Activated CD8-positive, alpha-beta memory T cell treated with anti-CD3 and anti-CD28 coated beads, Interleukin-2, amount 10 ng/mL, durations not matched to agents 7 days and 5 days (primary cell): Measurements from ENCODE around the gene BAD. TPM values are rescaled to one million over a fixed set of nuclear protein-coding genes. Genes with fewer than 3 reads are reported as not detected.

ENCODE experiments used
- ATAC-seq: fragments of 150-1000 bp; cut with Tn5 transposase; one replicate; pipeline ENCODE4 v1.10.0; 2021; ENCODE audit warnings: moderate library complexity
- CTCF ChIA-PET: fragments of 350-600 bp; sonication (Branson Sonifier 250); formaldehyde crosslinking; loops from one replicate; lab custom pipeline; 2021; ENCODE audit warnings: antibody characterized with exemption; lab: Charles Lee
- DNase-seq: peaks from one replicate; pipeline ENCODE4 v3.0.0-alpha.2; 2020
- H3K27ac Mint-ChIP-seq: one replicate; pipeline ENCODE4 v1.8.0; 2021; ENCODE audit warnings: mild to moderate bottlenecking, mixed read lengths
- H3K27me3 Mint-ChIP-seq: one replicate; pipeline ENCODE4 v1.8.0; 2021; ENCODE audit warnings: mixed read lengths
- H3K36me3 Mint-ChIP-seq: one replicate; pipeline ENCODE4 v1.8.0; 2021; ENCODE audit warnings: mild to moderate bottlenecking, mixed read lengths
- H3K4me1 Mint-ChIP-seq: one replicate; pipeline ENCODE4 v1.8.0; 2021; ENCODE audit warnings: mixed read lengths
- H3K4me3 Mint-ChIP-seq: one replicate; pipeline ENCODE4 v1.8.0; 2021; ENCODE audit warnings: mild to moderate bottlenecking, moderate library complexity, mixed read lengths
- H3K9me3 Mint-ChIP-seq: one replicate; pipeline ENCODE4 v1.8.0; 2022; ENCODE audit warnings: low read depth, mixed read lengths
- total RNA-seq, 2 experiments: library from RNA; stranded (reverse); gene quantifications; one replicate each; pipeline ENCODE4 v1.2.3, GENCODE V29; 2021

BAD gene
- total RNA-seq, 2 experiments from 2014 or later = 35.6 to 36.1 TPM

DNA sequence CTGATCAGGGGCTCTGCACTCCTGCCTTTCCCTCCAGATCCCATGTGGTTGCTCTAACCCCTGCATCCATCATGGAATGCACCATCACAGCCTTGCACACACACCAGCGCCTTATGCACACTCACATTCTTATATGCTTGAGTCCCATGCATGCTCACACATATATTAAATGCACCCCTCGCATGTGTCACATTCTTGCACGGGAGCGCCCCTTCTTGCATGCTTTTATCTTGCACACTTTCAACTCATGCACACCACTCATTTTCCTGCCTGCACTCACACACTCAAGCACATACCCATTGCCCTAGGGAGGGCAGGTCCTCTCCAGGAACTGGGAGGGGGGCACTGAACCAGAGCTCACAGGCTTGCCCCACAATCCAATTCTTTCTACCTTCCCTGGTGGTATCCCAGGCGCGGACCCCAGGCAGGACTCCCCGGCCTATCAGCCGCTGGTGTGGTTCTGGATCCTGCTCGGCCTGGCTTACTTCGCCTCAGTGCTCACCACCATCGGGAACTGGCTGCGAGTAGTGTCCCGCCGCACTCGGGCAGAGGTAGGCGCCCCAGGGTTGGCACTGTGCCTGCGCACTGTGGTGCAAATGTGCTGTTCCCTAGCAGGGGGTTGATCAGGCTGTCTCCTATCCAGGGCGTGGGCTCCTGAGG, 13.4 kb upstream of the BAD start:
- DNase-seq (no peak), ATAC-seq (no peak)
- Mint-ChIP-seq H3K4me3 (no peak overlapping the region), H3K27ac (no peak overlapping the region), H3K36me3 (no peaks in the 10 kb centered on the region), H3K27me3 (peaks cover 82% of the 10 kb centered on the region), H3K4me1 (peaks cover 15% of the 10 kb centered on the region), H3K9me3 (no peaks in the 10 kb centered on the region)
- CTCF ChIA-PET = interaction anchor here (0.9 to 1.4 kb wide), 3 partner anchors 34 to 107 kb away, joined by 3 to 4 read pairs (median 4); partner anchors contain the start of gene PLCB3

DNA sequence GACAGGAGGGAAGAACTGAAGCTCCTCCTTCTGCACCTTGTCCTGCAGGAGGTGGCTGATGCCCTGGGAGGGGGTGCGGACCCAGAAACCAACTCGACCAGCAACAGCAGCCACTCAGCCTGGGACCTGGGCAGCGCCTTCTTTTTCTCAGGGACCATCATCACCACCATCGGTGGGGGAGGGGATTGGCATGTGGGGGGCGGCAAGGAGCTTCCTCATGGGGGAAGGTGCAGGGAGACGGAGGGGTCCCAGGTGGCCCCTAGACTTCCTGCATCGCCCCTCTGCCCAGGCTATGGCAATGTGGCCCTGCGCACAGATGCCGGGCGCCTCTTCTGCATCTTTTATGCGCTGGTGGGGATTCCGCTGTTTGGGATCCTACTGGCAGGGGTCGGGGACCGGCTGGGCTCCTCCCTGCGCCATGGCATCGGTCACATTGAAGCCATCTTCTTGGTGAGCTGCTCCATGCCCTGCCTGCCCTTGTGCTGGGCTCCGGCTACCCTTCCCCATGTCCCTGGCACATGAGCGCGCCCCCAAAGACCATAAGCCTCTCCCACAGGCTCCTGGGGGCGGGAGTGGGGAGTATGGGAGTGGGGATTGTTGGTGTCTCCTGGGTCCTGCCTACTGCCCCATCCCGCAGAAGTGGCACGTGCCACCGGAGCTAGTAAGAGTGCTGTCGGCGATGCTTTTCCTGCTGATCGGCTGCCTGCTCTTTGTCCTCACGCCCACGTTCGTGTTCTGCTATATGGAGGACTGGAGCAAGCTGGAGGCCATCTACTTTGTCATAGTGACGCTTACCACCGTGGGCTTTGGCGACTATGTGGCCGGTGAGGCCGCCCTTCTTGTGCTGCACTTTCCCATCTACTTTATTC, 12.6 kb upstream of the BAD start:
- no peak overlapping the region for H3K4me3 Mint-ChIP-seq
- no peaks in the 10 kb centered on the region for H3K9me3 Mint-ChIP-seq
- H3K27ac Mint-ChIP-seq = no peak overlapping the region
- peaks cover 15% of the 10 kb centered on the region for H3K4me1 Mint-ChIP-seq
- DNase-seq = no peak
- H3K36me3 Mint-ChIP-seq = no peaks in the 10 kb centered on the region
- CTCF ChIA-PET = interaction anchor here (0.5 to 1.4 kb wide), 5 partner anchors 17 to 1399 kb away, joined by 3 to 4 read pairs (median 3); partner anchors contain the start of genes FERMT3 and PLCB3
- H3K27me3 Mint-ChIP-seq = peaks cover 88% of the 10 kb centered on the region
- no peak for ATAC-seq

DNA sequence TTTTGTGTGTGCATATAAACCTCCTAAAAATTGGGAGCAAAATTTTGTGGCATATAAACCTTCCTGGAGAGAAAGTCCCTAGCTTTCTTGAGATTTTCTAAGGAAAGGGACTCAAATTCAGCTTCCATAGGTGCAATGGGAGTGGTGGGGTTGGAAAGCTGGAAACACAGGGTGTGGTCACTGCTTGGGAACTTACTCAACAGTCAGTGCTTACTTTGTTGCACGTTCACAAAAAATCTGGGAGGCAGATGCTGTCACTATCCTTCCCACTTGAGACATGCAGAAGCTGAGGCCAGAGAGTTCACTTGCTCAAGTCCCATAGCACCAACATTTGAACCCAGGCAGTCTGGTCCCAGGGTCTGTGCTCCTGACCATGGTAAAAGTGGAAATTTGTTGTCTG, 11.8 kb upstream of the BAD start:
- Mint-ChIP-seq H3K27ac (no peak overlapping the region), H3K27me3 (peaks cover 83% of the 10 kb centered on the region), H3K36me3 (no peaks in the 10 kb centered on the region), H3K4me3 (no peak overlapping the region), H3K9me3 (no peaks in the 10 kb centered on the region), H3K4me1 (peaks cover 12% of the 10 kb centered on the region)
- ATAC-seq = no peak
- no peak for DNase-seq
- CTCF ChIA-PET = interaction anchor here (0.5 to 1.3 kb wide), 3 partner anchors 17 to 1398 kb away, joined by 3 to 4 read pairs (median 3); partner anchors contain the start of gene FERMT3

DNA sequence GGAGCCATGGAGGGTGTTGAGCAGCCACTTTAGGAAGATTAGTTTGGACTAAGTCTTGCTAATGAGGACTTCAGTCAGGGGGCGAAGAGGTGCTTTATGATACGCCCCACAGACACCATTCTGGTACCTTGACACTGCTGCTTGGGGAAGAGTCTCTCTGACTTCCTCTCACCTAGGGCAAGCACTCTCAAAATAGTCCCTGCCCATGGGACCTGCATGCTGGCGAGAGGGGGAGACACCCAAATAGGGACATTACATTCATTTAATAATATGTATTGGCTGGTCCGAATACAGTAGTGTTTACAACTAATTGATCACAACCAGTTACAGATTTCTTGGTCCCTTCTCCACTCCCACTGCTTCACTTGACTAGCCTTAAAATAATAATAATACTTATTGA, 11.3 kb upstream of the BAD start:
- ATAC-seq (no peak), DNase-seq (no peak)
- CTCF ChIA-PET = no interaction called here
- H3K9me3 Mint-ChIP-seq = no peaks in the 10 kb centered on the region
- no peaks in the 10 kb centered on the region for H3K36me3 Mint-ChIP-seq
- H3K27me3 Mint-ChIP-seq = peaks cover 84% of the 10 kb centered on the region
- no peak overlapping the region for H3K4me3 Mint-ChIP-seq
- H3K27ac Mint-ChIP-seq = no peak overlapping the region
- peaks cover 9% of the 10 kb centered on the region for H3K4me1 Mint-ChIP-seq

DNA sequence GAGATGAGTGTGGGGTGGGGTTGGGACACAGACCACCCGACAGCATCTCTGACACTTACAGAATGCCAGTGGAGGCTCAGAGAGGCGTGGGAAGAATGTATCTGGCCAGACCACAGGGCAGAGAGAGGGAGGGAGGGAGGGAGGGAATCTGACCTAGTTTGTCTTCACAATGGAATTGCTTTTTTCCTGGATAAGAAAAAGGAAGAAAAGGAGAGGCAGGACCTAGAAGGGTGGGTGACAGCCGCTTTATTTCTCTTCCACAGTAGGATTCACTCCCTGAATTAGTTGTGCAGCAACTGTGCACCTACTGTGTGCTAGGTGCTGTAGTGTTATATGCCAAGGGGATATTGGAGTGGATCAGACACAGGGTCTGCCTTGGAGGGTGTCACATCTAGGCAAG, 10.3 kb upstream of the BAD start:
- H3K27ac Mint-ChIP-seq = no peak overlapping the region
- H3K9me3 Mint-ChIP-seq = no peaks in the 10 kb centered on the region
- no peak overlapping the region for H3K4me3 Mint-ChIP-seq
- H3K4me1 Mint-ChIP-seq = peaks cover 3% of the 10 kb centered on the region
- DNase-seq = no peak
- H3K36me3 Mint-ChIP-seq = no peaks in the 10 kb centered on the region
- CTCF ChIA-PET = interaction anchor here (1.5 kb wide), 1 partner anchor 23 kb away, joined by 3 read pairs; no protein-coding TSS in a partner anchor
- ATAC-seq = no peak
- H3K27me3 Mint-ChIP-seq = peaks cover 81% of the 10 kb centered on the region

DNA sequence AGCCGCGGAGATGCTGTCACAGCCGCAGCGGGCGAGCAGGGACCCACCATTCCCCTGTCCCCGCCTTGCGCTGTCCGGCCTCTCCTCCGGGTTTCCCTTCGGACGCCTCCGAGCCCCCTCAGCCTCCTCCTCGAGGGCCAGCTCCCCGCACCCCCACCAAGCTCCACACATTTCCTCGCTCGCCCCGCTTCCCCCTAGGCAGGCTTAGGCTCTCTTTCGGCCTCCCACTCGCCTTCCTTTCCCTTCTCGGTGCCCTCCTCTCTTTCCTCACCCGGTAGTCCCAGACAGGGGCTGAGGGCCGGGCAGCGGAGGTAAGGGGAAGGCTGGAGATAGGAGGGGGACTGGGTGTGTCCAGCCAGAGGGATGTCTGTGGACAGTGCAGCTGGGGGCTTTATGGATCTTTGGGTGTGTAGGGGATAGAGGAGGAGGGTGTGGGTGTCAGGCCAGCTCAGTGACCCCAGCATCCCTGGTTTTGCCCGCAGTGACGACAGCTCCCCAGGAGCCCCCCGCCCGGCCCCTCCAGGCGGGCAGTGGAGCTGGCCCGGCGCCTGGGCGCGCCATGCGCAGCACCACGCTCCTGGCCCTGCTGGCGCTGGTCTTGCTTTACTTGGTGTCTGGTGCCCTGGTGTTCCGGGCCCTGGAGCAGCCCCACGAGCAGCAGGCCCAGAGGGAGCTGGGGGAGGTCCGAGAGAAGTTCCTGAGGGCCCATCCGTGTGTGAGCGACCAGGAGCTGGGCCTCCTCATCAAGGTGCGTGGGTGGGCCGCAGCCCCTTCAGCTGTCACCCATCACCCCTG, 8.2 kb upstream of the BAD start:
- H3K9me3 Mint-ChIP-seq = no peaks in the 10 kb centered on the region
- peaks cover 63% of the 10 kb centered on the region for H3K27me3 Mint-ChIP-seq
- no peak overlapping the region for H3K4me3 Mint-ChIP-seq
- ATAC-seq = peak; percentile 20
- H3K4me1 Mint-ChIP-seq = peaks cover 1% of the 10 kb centered on the region
- H3K27ac Mint-ChIP-seq = no peak overlapping the region
- CTCF ChIA-PET = interaction anchor here (1.5 to 15.2 kb wide), 2 partner anchors 10 to 88 kb away, joined by 3 to 188 read pairs; partner anchors contain the start of genes CATSPERZ and ESRRA
- no peaks in the 10 kb centered on the region for H3K36me3 Mint-ChIP-seq
- DNase-seq = no peak

DNA sequence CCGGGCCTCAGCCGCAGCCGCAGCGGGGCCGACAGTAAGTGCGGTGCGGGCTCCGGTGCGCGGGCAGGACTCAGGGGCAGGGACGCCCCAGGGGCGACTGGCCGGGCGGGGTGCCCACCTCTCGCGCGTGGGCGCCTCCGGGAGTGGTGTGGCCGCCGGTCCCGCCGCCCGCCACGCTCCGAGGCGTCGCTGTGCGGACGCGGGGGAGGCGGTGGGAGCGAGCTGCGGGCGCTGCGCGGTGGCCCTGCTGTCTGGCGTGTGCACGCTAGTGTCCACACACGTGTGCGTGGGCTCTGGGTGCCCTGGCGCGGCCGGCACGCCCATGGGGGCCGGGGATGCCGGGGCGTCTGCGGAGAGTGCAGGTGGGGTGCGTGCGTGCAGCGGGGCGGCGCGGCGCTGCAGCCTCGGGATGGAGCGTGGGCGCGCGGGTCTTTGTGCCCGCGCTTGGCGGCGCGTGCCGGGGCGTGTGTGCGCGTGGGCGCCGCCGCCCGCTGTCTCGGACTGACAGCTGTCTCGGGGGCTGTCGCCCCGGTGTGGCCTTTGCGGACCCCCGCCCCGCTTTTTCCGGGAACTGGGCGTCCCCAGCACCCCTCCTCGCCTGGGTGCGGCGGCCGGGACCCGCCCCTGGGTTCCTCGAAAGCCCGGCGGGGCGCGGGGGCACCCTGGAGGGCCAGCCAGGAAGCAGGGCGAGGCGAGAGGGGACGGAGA, 7.4 kb upstream of the BAD start:
- H3K9me3 Mint-ChIP-seq = no peaks in the 10 kb centered on the region
- H3K36me3 Mint-ChIP-seq = no peaks in the 10 kb centered on the region
- H3K27me3 Mint-ChIP-seq = peaks cover 55% of the 10 kb centered on the region
- no peak overlapping the region for H3K4me3 Mint-ChIP-seq
- peaks cover 1% of the 10 kb centered on the region for H3K4me1 Mint-ChIP-seq
- ATAC-seq (peak; percentile 48), DNase-seq (no peak)
- CTCF ChIA-PET = interaction anchor here (1.5 to 15.2 kb wide), 2 partner anchors 11 to 87 kb away, joined by 3 to 188 read pairs; partner anchors contain the start of genes CATSPERZ and ESRRA
- H3K27ac Mint-ChIP-seq = no peak overlapping the region

DNA sequence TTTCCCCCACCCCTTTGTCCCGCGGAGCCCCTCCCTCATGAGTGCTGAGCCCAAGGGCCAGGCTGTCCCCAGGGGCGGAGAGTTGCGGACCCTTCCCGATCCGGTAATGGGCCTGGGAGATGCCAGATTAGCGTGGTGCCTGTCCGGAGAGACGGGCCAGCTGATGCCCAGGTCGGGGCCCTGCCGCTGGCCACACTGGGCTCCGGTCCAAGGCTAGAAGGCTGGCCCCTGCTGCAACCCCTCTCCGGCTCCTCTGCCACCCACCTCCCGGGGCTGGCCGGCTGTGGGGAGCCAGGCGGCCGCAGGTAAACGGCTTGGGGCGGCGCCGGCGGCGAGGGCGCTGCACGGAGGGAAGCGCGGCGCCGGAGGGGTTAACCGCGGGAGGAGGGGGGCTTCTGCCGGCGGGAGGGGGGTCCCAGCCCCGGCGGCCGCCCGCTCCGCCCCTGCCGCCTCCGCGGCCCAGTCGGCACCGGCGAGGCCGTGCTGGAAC, 6.8 kb upstream of the BAD start, which contains the start of gene KCNK4:
Gene KCNK4 (plus strand): TSS at position 41 of the 490 bp plus-strand sequence. CDS start 1,717 bp downstream, outside the sequence.
- Mint-ChIP-seq H3K4me1 (peaks cover 7% of the 10 kb centered on the region), H3K9me3 (no peaks in the 10 kb centered on the region), H3K4me3 (no peak within 1 kb of the TSS), H3K36me3 (no peaks in the 10 kb centered on the region), H3K27ac (no peak within 1 kb of the TSS), H3K27me3 (peaks cover 49% of the 10 kb centered on the region)
- DNase-seq = no peak
- no peak for ATAC-seq
- CTCF ChIA-PET = interaction anchor here (15.2 kb wide), 1 partner anchor 12 kb away, joined by 188 read pairs; the partner anchor contains the start of genes CATSPERZ and ESRRA

DNA sequence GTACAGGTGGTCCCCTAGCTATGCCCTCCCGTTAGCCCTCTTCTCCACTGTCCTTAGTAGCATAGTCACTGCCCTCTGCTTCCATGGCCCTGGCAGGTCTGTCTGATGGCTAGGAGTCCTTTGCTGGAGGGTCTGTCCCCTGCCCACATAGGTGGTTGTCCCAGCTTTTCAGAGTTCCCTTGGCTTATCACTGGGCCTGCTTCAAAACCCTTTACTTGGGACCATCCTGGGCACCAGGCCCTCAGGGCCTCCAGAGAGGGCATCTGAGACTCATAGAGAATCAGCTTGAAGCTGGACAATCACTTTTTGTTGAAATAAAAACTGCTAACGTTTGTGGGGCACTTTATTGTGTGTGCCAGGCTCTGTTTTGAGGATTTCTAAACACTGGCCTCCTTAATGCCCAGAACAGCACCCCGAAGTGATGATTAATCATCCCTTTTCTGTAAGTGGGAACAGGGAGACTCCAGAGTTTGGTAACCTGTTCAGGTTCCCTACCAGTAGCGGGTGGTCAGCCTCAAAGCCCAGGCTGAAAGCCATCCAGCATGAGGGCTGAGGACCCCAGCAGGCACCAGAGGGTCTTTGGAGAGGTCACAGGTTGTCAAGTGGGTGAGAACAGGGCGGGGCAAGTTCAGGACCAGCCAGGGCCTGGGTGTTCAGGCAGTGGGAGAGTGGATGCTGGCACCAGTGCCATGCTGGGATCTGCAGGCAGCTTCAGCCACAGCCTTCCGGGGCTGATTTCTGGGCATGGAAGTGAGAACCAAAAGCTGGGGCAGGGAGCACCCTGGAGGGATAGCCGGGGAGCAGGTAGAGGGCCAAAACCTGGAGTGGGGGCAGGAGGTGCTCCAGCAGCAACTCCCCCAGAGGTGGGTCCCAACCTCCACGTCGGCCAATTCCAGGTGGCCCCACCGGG, 6.1 kb upstream of the BAD start:
- CTCF ChIA-PET = interaction anchor here (1.9 to 15.2 kb wide), 2 partner anchors 12 to 41 kb away, joined by 5 to 188 read pairs; partner anchors contain the start of genes CATSPERZ and ESRRA
- H3K9me3 Mint-ChIP-seq = no peaks in the 10 kb centered on the region
- no peak overlapping the region for H3K4me3 Mint-ChIP-seq
- DNase-seq = no peak
- H3K4me1 Mint-ChIP-seq = peaks cover 8% of the 10 kb centered on the region
- no peaks in the 10 kb centered on the region for H3K36me3 Mint-ChIP-seq
- H3K27me3 Mint-ChIP-seq = peaks cover 42% of the 10 kb centered on the region
- no peak overlapping the region for H3K27ac Mint-ChIP-seq
- no peak for ATAC-seq

DNA sequence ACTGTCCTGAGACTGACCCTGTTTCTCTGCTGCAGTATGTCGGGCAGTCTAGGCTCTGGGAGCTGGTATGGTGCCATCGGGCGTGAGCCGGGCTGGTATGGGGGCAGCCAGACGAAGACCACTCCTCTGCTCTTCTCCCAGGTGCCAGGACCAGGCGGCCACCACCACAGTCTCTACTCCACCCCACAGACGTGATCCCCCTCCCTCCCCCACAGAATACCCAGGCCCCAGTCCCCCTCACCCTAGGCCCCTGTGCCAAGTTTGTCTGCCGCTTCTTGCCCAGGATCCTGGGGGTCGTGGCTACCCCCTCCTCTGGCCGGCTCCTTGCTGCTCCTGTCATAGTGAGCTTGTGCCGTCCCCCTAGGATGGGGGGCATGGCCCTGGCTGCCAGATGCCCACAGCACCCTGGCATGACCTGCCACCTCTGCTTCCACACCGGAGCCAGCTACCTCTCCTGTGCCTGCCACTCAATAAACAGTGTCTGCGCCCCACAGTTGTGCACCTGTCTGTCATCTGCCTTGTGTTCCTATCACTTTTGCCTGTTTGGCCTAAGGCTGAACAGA, 4.6 kb upstream of the BAD start:
- peaks cover 29% of the 10 kb centered on the region for H3K27me3 Mint-ChIP-seq
- H3K36me3 Mint-ChIP-seq = no peaks in the 10 kb centered on the region
- no peak for ATAC-seq
- DNase-seq = no peak
- CTCF ChIA-PET = interaction anchor here (1.9 to 15.2 kb wide), 2 partner anchors 14 to 43 kb away, joined by 5 to 188 read pairs; partner anchors contain the start of genes CATSPERZ and ESRRA
- no peak overlapping the region for H3K27ac Mint-ChIP-seq
- H3K4me3 Mint-ChIP-seq = no peak overlapping the region
- H3K4me1 Mint-ChIP-seq = peaks cover 10% of the 10 kb centered on the region
- no peaks in the 10 kb centered on the region for H3K9me3 Mint-ChIP-seq

DNA sequence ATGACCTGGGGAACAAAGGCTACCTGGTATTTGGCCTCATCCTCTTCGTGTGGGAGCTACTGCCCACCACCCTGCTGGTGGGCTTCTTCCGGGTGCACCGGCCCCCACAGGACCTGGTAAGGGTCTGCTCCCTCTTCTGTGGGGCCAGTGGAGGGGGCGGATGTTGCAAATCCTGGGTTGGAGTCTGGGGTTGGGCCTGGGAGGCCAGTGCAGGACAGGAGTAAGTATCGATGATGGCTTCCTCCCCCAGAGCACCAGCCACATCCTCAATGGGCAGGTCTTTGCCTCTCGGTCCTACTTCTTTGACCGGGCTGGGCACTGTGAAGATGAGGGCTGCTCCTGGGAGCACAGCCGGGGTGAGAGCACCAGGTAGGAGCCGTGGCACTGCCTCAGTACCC, 3.9 kb upstream of the BAD start:
- no peak for ATAC-seq
- DNase-seq = no peak
- H3K4me1 Mint-ChIP-seq = peaks cover 12% of the 10 kb centered on the region
- H3K27me3 Mint-ChIP-seq = peaks cover 22% of the 10 kb centered on the region
- H3K36me3 Mint-ChIP-seq = no peaks in the 10 kb centered on the region
- CTCF ChIA-PET = interaction anchor here (1.9 to 15.2 kb wide), 2 partner anchors 15 to 44 kb away, joined by 5 to 188 read pairs; partner anchors contain the start of genes CATSPERZ and ESRRA
- H3K4me3 Mint-ChIP-seq = no peak overlapping the region
- no peak overlapping the region for H3K27ac Mint-ChIP-seq
- no peaks in the 10 kb centered on the region for H3K9me3 Mint-ChIP-seq
